ENCODE data around the gene DNAJB6. TPM values are rescaled to one million over a fixed set of nuclear protein-coding genes. Genes with fewer than 3 reads are reported as not detected.

The DNAJB6 gene
- total RNA-seq, 4 donors from 2014 or later, result 63.5 to 125 (median 107) TPM

DNA sequence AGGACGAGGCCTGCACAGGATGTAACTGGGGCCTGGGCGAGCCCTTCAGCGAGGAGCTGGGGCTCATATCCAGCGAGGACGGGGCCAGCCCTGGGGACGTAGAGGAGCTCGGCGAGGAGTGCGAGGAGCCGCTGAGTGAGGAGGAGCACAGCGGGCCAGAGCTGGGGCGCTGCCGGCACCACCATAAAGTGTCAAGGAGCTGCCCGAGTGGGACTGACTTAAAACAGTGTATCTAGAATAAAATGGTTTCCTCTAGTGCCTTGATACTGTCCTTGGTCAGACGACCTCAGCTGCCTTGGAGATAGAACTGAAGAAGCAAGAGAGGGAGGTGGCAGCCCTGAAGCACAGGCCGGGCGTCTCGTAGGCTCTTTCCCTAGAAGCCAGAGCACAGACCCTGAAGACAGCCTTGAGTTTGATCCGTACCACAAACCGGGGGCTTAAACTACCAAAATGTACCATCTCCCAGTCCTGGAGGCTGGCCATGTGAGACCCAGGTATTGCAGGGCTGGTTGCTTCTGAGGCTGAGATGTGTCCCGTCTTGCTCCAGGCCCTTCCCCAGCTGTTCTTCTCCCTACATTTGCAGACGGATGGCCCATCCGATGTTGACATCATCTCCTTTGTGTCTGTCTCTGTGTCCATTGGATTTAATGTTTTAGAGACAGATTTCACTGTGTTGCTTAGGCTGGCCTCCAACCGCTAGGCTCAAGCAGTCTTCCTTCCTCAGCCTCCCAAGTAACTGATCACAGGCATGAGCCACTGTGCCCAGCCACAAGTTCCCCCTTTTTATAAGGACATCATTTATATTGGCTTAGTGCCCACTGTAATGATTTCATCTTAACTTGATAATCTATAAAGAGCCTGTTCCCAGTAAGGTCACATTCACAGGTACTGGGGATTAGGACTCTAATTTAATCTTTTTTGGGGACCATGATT is 35.8 kb downstream of the DNAJB6 start:
- Histone ChIP-seq H3K27ac (no peak overlapping the region), H3K36me3 (no peaks in the 10 kb centered on the region), H3K9me3 (no peaks in the 10 kb centered on the region), H3K4me1 (no peaks in the 10 kb centered on the region), H3K4me3 (no peak overlapping the region), H3K27me3 (no peaks in the 10 kb centered on the region)
- intact Hi-C loops (cut with DNase I; ENCODE audit: low total_unique reads), result no loop called here
- no peak for DNase-seq
- TF ChIP-seq, protein P1, sequence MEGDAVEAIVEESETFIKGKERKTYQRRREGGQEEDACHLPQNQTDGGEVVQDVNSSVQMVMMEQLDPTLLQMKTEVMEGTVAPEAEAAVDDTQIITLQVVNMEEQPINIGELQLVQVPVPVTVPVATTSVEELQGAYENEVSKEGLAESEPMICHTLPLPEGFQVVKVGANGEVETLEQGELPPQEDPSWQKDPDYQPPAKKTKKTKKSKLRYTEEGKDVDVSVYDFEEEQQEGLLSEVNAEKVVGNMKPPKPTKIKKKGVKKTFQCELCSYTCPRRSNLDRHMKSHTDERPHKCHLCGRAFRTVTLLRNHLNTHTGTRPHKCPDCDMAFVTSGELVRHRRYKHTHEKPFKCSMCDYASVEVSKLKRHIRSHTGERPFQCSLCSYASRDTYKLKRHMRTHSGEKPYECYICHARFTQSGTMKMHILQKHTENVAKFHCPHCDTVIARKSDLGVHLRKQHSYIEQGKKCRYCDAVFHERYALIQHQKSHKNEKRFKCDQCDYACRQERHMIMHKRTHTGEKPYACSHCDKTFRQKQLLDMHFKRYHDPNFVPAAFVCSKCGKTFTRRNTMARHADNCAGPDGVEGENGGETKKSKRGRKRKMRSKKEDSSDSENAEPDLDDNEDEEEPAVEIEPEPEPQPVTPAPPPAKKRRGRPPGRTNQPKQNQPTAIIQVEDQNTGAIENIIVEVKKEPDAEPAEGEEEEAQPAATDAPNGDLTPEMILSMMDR (IDR thresholded peaks at IDR 0.05), result no peak
- TF ChIP-seq POLR2A (IDR thresholded peaks at IDR 0.05), result no peak

DNA sequence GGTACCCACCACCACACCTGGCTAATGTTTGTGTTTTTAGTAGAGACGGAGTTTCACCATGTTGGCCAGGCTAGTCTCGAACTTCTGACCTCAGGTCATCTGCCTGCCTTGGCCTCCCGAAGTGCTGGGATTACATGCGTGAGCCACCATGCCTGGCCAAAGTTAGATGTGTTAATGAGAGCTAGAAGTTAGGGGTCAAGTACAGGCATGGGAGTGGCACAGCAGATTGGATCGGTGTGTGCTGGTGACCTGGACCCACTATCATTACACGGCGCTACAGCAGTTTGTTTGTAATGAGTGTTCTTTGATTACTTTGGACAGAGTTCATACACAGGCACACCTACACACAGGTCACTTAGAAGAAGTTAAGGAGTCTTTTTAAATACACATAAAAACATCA is 36.7 kb downstream of the DNAJB6 start:
- TF ChIP-seq POLR2A (IDR thresholded peaks at IDR 0.05), result no peak
- TF ChIP-seq, protein P1 (IDR thresholded peaks at IDR 0.05), result no peak
- H3K4me3 ChIP-seq, result no peak overlapping the region
- intact Hi-C loops (cut with DNase I; ENCODE audit: low total_unique reads), result no loop called here
- H3K36me3 ChIP-seq, result no peaks in the 10 kb centered on the region
- no peaks in the 10 kb centered on the region for H3K9me3 ChIP-seq
- H3K27ac ChIP-seq, result no peak overlapping the region
- H3K4me1 ChIP-seq, result no peaks in the 10 kb centered on the region
- DNase-seq, result no peak
- no peaks in the 10 kb centered on the region for H3K27me3 ChIP-seq

DNA sequence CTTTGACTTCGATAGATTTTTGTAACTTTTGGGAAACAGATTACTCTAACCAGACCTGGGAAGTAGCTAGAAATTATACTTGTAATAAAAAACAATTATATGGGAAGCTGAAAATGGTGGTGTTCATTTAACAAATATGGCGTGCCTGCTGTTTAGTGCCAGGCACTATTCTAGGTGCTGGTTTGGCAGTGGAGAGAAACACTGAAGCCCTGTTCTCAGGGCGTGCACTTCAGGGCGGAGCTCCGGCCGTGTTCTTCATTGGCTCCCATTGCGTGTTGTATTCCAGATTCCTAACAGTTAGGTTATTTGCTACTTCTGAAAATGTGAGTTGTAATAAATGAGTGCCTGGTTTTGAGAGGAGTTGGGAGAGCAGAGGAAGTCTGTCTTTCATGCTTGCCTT is 38.6 kb downstream of the DNAJB6 start:
- Histone ChIP-seq H3K4me1 (no peaks in the 10 kb centered on the region), H3K36me3 (no peaks in the 10 kb centered on the region), H3K27ac (no peak overlapping the region), H3K9me3 (no peaks in the 10 kb centered on the region), H3K4me3 (no peak overlapping the region), H3K27me3 (no peaks in the 10 kb centered on the region)
- no peak for TF ChIP-seq POLR2A (IDR thresholded peaks at IDR 0.05)
- TF ChIP-seq, protein P1 (IDR thresholded peaks at IDR 0.05), result no peak
- intact Hi-C loops (cut with DNase I; ENCODE audit: low total_unique reads), result no loop called here
- no peak for DNase-seq

DNA sequence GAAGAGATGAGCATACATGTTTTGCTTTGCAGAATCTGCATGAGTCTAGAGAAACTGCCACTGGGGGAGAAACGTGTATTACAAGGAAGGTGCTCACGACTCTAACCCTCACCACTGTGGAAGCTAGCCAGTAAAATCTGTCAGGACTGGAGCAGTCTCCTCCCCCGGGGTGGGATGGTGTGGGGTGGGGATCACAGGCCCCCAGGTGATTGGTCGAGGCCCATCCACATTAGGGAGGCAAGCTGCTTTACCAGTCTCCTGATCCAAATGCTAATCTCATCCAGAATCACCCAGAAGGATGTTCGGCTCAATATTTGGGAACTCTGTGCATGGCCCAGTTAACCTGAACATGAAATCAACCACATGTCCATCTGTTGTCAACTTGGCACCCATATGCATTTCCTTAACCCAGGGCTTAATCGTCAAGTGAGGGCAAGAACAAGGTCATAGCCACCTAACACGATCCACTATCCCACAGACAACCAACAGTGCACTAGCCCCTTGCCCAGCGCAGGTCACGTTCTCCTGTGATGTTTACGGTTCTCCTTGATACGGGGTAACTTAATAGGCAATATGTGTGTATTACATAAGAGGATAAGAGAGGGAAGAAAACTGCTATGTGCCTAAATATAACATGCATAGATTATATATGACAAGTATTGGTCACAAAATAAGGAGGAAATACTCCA is 40.8 kb downstream of the DNAJB6 start:
- no peak for DNase-seq
- no peaks in the 10 kb centered on the region for H3K27me3 ChIP-seq
- no peaks in the 10 kb centered on the region for H3K4me1 ChIP-seq
- TF ChIP-seq POLR2A (IDR thresholded peaks at IDR 0.05), result no peak
- TF ChIP-seq, protein P1 (IDR thresholded peaks at IDR 0.05), result no peak
- H3K4me3 ChIP-seq, result no peak overlapping the region
- H3K27ac ChIP-seq, result no peak overlapping the region
- H3K36me3 ChIP-seq, result no peaks in the 10 kb centered on the region
- H3K9me3 ChIP-seq, result no peaks in the 10 kb centered on the region
- intact Hi-C loops (cut with DNase I; ENCODE audit: low total_unique reads), result no loop called here

DNA sequence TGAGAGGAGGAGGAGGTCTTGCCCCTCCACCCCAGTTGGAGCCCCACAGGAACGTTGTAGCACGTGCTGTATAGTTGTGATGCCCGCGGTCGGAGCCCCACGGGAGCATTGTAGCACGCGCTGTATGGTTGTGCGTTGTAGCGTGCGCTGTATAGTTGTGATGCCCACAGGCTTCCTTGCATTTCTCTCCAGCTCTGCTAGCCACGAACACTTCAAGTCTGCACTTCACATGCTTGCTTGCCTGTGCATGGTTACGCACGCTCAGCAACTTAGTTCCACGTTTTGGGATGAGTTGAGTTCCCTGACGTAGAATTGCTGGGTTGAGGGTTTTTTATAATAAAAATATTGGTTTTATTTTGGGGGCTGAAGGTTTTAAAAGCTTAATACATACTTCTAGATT is 41.6 kb downstream of the DNAJB6 start:
- intact Hi-C loops (cut with DNase I; ENCODE audit: low total_unique reads), result no loop called here
- DNase-seq, result no peak
- Histone ChIP-seq H3K9me3 (no peaks in the 10 kb centered on the region), H3K36me3 (no peaks in the 10 kb centered on the region), H3K4me3 (no peak overlapping the region), H3K27me3 (no peaks in the 10 kb centered on the region), H3K4me1 (no peaks in the 10 kb centered on the region), H3K27ac (no peak overlapping the region)
- no peak for TF ChIP-seq POLR2A (IDR thresholded peaks at IDR 0.05)
- TF ChIP-seq, protein P1 (IDR thresholded peaks at IDR 0.05), result no peak

All from uterus (tissue), 4 donors.